Ovary (tissue), 9 donors: ENCODE measurements around the gene CHPT1. TPM values are rescaled to one million over a fixed set of nuclear protein-coding genes. Genes with fewer than 3 reads are reported as not detected.
"Not testable (repeated sequence)": the region's sequence is repeated elsewhere in the genome, so short reads cannot be mapped to it uniquely, and the experiment has no call there.

Experiments used
- DNase-seq, 5 donors: peaks; one replicate each; pipeline ENCODE4 v3.0.0-alpha.2; 2019 to 2020
- H3K27ac ChIP-seq, 2 donors: fragments of 200-600 bp; one replicate each; pipeline versions ENCODE4 v1.5.1 to v1.8.0; 2019 to 2022
- H3K27me3 ChIP-seq: fragments of 200-600 bp; one replicate; pipeline ENCODE4 v1.8.0; 2022
- H3K36me3 ChIP-seq: fragments of 200-600 bp; sonication (generic); one replicate; pipeline ENCODE4 v1.5.1; 2019
- H3K4me1 ChIP-seq: one replicate; pipeline ENCODE4 v1.8.1; 2013; ENCODE audit warnings: mild to moderate bottlenecking, moderate library complexity; ENCODE audit not compliant: insufficient read depth
- H3K4me3 ChIP-seq: fragments of 200-600 bp; sonication (generic); one replicate; pipeline ENCODE4 v1.5.1; 2017
- H3K9me3 ChIP-seq, 2 donors: fragments of 200-600 bp in 1 of 2; sonication (generic) in 1 of 2; one replicate each; pipeline versions ENCODE4 v1.5.1 to v1.8.1; 2013 to 2019; ENCODE audit warnings: mild to moderate bottlenecking in 1 of 2, moderate library complexity in 1 of 2
- EP300 ChIP-seq: sonication (generic); formaldehyde crosslinking; IDR thresholded peaks from one replicate; pipeline ENCODE4 v1.6.1; 2017; ENCODE audit warnings: antibody characterized with exemption
- POLR2A ChIP-seq: fragments of 450-650 bp; IDR thresholded peaks from one replicate; pipeline ENCODE4 v1.6.1; 2017; ENCODE audit warnings: antibody characterized with exemption, mild to moderate bottlenecking, moderate library complexity
- WGBS, 3 donors: extraction: QIAGEN DNeasy Blood & Tissue Kit in 1 of 3; methylation state at CpG; one replicate each; pipeline versions ENCODE4 v1.1.5 to v1.1.7; 2013 to 2017; 5-methylcytosine and 5-hydroxymethylcytosine counted together
- intact Hi-C, 4 donors: fragments of 100-400 bp; cut with DNase I; formaldehyde crosslinking; loops; one replicate each; pipeline versions ENCODE4 v1.11.0 to v1.15.1; 2022 to 2023
- polyA plus RNA-seq, 2 donors: library from polyadenylated mRNA; stranded (reverse); fragments of 200-250 nt in 1 of 2; fragments of 350-450 nt in 1 of 2; fragmentation: Illumina TruSeq in 1 of 2; extraction: RNeasy Lipid Tissue Mini Kit (QIAGEN cat#74804) in 1 of 2; gene quantifications; one replicate each; pipeline ENCODE4 v1.2.3, GENCODE V29; 2013 to 2014
- total RNA-seq, 7 donors: library from RNA; depleted of rRNA in 2 of 7; stranded (reverse); fragments of >200 nt in 2 of 7; fragmentation: NEBNext Ultra II Directional in 3 of 7; extraction: Animal tissue kit (Norgen Biotek cat#: 25700) in 3 of 7; gene quantifications; one replicate each; pipeline versions ENCODE4 v1.1.0 to v1.2.4, GENCODE V29; 2016 to 2023
- TF ChIP-seq, protein P1 (sequence below), 3 donors: fragments of 450-650 bp in 2 of 3; fragments of 200-600 bp in 1 of 3; IDR thresholded peaks; one replicate each; pipeline versions ENCODE4 v1.5.1 to v1.8.0; 2016 to 2022; ENCODE audit warnings: antibody characterized with exemption in 3 of 3, mild to moderate bottlenecking in 1 of 3
- donor health status: DM: no; HTN: no; CAD: no; lungs with moderate emphysema.
- donor health status: DM: no; HTN: no; CAD: no.
- donor health status: Bipolar disorder and iron deficiency.
- donor health status: DM: yes; HTN: yes; CAD: no.
- donor health status: DM: no; HTN: no; CAD: no.
- donor health status: DM: yes; HTN: yes; CAD: no.

CHPT1 gene
- total and polyA plus RNA-seq, 9 donors: 25.8 to 89.4 (median 31.4) TPM

DNA sequence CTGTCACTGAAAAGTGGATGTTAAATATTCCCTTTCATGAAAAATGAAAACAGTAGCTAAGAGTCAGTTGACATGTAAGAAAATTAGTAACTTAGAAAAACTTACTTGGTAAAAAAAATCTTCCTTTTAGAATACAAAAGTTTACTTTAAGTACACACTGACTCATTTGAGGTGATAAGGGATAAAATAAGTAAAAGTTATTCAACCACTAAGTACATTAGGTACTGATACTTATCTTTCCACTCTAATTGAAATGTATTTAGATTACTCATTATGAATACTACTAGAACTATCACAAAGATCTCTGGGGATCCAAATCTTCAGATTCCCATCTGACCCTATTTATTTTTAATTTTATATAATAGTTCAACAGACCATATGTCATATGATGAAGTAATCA is 29.7 kb downstream of the CHPT1 start:
- TF ChIP-seq POLR2A (no peak), EP300 (no peak)
- TF ChIP-seq, protein P1, sequence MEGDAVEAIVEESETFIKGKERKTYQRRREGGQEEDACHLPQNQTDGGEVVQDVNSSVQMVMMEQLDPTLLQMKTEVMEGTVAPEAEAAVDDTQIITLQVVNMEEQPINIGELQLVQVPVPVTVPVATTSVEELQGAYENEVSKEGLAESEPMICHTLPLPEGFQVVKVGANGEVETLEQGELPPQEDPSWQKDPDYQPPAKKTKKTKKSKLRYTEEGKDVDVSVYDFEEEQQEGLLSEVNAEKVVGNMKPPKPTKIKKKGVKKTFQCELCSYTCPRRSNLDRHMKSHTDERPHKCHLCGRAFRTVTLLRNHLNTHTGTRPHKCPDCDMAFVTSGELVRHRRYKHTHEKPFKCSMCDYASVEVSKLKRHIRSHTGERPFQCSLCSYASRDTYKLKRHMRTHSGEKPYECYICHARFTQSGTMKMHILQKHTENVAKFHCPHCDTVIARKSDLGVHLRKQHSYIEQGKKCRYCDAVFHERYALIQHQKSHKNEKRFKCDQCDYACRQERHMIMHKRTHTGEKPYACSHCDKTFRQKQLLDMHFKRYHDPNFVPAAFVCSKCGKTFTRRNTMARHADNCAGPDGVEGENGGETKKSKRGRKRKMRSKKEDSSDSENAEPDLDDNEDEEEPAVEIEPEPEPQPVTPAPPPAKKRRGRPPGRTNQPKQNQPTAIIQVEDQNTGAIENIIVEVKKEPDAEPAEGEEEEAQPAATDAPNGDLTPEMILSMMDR (IDR thresholded peaks at IDR 0.05): no peak
- Histone ChIP-seq H3K27me3 (no peaks in the 10 kb centered on the region), H3K4me1 (no peaks in the 10 kb centered on the region), H3K36me3 (no peaks in the 10 kb centered on the region), H3K9me3 (no peaks in the 10 kb centered on the region), H3K4me3 (no peak overlapping the region), H3K27ac (no peak overlapping the region)
- intact Hi-C loops: loop anchor here in 1 of 4 donors (1.0 kb wide), 1 partner anchor 9 kb away; no protein-coding TSS in a partner anchor
- no peak for DNase-seq

GRCh38 chr12:101729842-101730241 is 32.4 kb downstream of the CHPT1 start:
- DNase-seq: no peak
- TF ChIP-seq, protein P1 (IDR thresholded peaks at IDR 0.05): no peak
- no peak for TF ChIP-seq POLR2A
- no peak for TF ChIP-seq EP300
- H3K4me1 ChIP-seq: no peaks in the 10 kb centered on the region
- intact Hi-C loops: no loop called here
- no peak overlapping the region for H3K4me3 ChIP-seq
- H3K27ac ChIP-seq: no peak overlapping the region
- no peaks in the 10 kb centered on the region for H3K27me3 ChIP-seq
- no peaks in the 10 kb centered on the region for H3K9me3 ChIP-seq
- H3K36me3 ChIP-seq: no peaks in the 10 kb centered on the region

DNA sequence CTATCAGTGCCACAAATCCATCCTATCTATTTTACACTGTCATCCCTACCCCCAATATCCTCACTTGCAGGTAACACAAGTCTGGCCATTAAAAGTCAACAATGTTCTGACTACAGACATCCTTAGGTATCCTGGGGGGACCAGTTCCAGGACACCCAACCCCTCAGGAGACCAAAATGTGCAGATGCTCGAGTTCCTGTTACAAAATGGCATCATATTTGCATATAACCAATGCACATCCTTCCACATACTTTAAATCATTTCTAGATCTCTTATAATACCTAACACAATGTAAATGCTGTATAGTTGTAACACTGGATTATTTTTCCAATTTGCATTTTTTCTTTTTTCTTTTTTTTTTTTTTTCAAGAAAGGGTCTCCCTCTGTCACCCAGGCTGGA is 34.9 kb downstream of the CHPT1 start:
- Histone ChIP-seq H3K9me3 (no peaks in the 10 kb centered on the region), H3K4me1 (no peaks in the 10 kb centered on the region), H3K27ac (no peak overlapping the region), H3K27me3 (no peaks in the 10 kb centered on the region), H3K4me3 (no peak overlapping the region), H3K36me3 (no peaks in the 10 kb centered on the region)
- TF ChIP-seq, protein P1 (IDR thresholded peaks at IDR 0.05): no peak
- TF ChIP-seq POLR2A (no peak), EP300 (no peak)
- intact Hi-C loops: no loop called here
- WGBS, 3 donors: 91 to 100% (median 93%) methylated on average over 1 of the region's 1 CpG
- DNase-seq: no peak

- Histone ChIP-seq H3K27ac (no peak overlapping the region), H3K4me1 (no peaks in the 10 kb centered on the region), H3K4me3 (no peak overlapping the region), H3K27me3 (no peaks in the 10 kb centered on the region), H3K36me3 (no peaks in the 10 kb centered on the region), H3K9me3 (no peaks in the 10 kb centered on the region)
- intact Hi-C loops: no loop called here
- no peak for DNase-seq
- TF ChIP-seq POLR2A (no peak), EP300 (no peak)
- TF ChIP-seq, protein P1 (IDR thresholded peaks at IDR 0.05): no peak
- WGBS, 3 donors: 85 to 89% (median 89%) methylated on average over 2 of the region's 2 CpGs
Measured at GRCh38 chr12:101733166-101733565, 35.7 kb downstream of the CHPT1 start.

GRCh38 chr12:101734482-101734881 is 37.0 kb downstream of the CHPT1 start:
- H3K4me1 ChIP-seq, H3K27me3 ChIP-seq, H3K4me3 ChIP-seq, H3K9me3 ChIP-seq, H3K36me3 ChIP-seq, intact Hi-C loops, DNase-seq, H3K27ac ChIP-seq: not testable (repeated sequence)
- WGBS, 3 donors: 89 to 95% (median 89%) methylated on average over 5 of the region's 5 CpGs
